Measurements from ENCODE around the gene MAML1. TPM values are rescaled to one million over a fixed set of nuclear protein-coding genes. Genes with fewer than 3 reads are reported as not detected.

Gene MAML1
- total and polyA plus RNA-seq, 10 of the 15 experiments (the other 5 are each of a cell fraction or from before 2014, with no cell fraction given), result 0.42 to 23.9 (median 7.3) TPM

- TF ChIP-seq CBX5 (IDR thresholded peaks at IDR 0.05; ENCODE audit: low read depth), result no peak
- no peak for TF ChIP-seq KDM1A (IDR thresholded peaks at IDR 0.05; ENCODE audit: borderline replicate concordance)
- no peak for TF ChIP-seq KAT2A (conservative IDR thresholded peaks at IDR 0.05; ENCODE audit: control insufficient read depth, low read depth, low read length)
- no peak for TF ChIP-seq NRF1 (conservative IDR thresholded peaks at IDR 0.05; ENCODE audit: low read depth, low read length)
- peak; percentile 94 for TF ChIP-seq YY1 (IDR thresholded peaks at IDR 0.05; ENCODE audit: low read depth, low read length)
- TF ChIP-seq IRF4 (IDR thresholded peaks at IDR 0.05; ENCODE audit: low read depth, low read length), result no peak
- TF ChIP-seq ZBTB11 (CRISPR knock-in tag; IDR thresholded peaks at IDR 0.05), result no peak
- peak; percentile 99 for TF ChIP-seq DPF2 (IDR thresholded peaks at IDR 0.05)
- no peak for TF ChIP-seq RBBP5 (conservative IDR thresholded peaks at IDR 0.05)
- TF ChIP-seq ATF3 (IDR thresholded peaks at IDR 0.05; ENCODE audit: borderline replicate concordance, extremely low read depth, low read depth, low read length), result no peak
- TF ChIP-seq RAD51 (IDR thresholded peaks at IDR 0.05), result no peak
- no peak for TF ChIP-seq USF1 (IDR thresholded peaks at IDR 0.05; ENCODE audit: borderline replicate concordance, extremely low read length, insufficient read depth, low read depth, low read length)
- TF ChIP-seq EZH2 (IDR thresholded peaks at IDR 0.05; ENCODE audit: borderline replicate concordance, control insufficient read depth, low read depth, low read length), result no peak
- TF ChIP-seq MEF2A (IDR thresholded peaks at IDR 0.05; ENCODE audit: insufficient read depth, low read depth, low read length), result no peak
These were observed 34.4 kb upstream of the MAML1 start (continued) for GRCh38 chr5:179697993-179698934.
